ENCODE results near the gene SEMG1. TPM values are rescaled to one million over a fixed set of nuclear protein-coding genes. Genes with fewer than 3 reads are reported as not detected.

Gene SEMG1
- total and polyA plus RNA-seq, 9 of the 15 experiments (the other 6 are each of a cell fraction or from before 2014, with no cell fraction given) = not detected

DNA sequence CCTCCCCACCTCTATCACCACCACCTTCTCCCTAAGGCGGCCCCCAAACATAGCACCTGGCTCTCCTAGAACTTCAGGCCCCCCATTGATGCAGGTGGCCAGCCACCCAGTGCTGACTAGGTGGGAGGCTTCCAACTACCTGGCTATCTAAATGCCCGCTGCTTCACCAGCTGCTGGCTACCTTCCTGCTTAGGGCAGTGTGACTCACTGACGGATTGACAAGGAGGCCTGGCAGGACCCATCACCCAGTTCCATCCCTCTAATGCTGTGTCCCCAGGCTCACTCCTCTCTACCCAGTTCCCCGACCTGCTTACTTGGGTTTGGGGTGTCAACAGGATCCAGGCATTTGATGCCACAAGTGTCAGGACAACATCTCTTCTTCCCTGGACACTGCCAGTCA is 46.4 kb downstream of the SEMG1 start:
- ATAC-seq = no peak
- no peaks in the 10 kb centered on the region for H3K79me2 ChIP-seq (ENCODE audit: control insufficient read depth, insufficient read depth, low read length)
- intact Hi-C loops (cut with micrococcal nuclease) = no loop called here
- no peaks in the 10 kb centered on the region for H3K9me3 ChIP-seq (replicated peaks; ENCODE audit: control insufficient read depth, insufficient read depth, low read depth, low read length)
- no peak overlapping the region for H3K9ac ChIP-seq (ENCODE audit: insufficient read depth in 1 of 2, low read depth in 2 of 2, low read length in 2 of 2)
- H4K20me1 ChIP-seq (replicated peaks; ENCODE audit: control insufficient read depth, insufficient read depth, low read length) = no peaks in the 10 kb centered on the region; the same call in 1 of the 2 replicates
- H3K4me2 ChIP-seq (ENCODE audit: insufficient read depth, low read length) = no peak overlapping the region
- 12% methylated on average over 4 of the region's 4 CpGs for WGBS (ENCODE audit: insufficient coverage, low coverage, missing lambda C conversion rate)
- no peak for FAIRE-seq
- no peak for DNase-seq (ENCODE audit: extremely low read depth in 1 of 4, low spot score in 3 of 4)
- H3K36me3 ChIP-seq (ENCODE audit: control insufficient read depth, insufficient read depth, low read length) = no peaks in the 10 kb centered on the region
- H3K4me1 ChIP-seq (replicated peaks in 1 of 2; ENCODE audit: control insufficient read depth in 2 of 2, insufficient read depth in 2 of 2, low read length in 2 of 2) = no peaks in the 10 kb centered on the region
- TF ChIP-seq ETV5 (CRISPR knock-in tag; IDR thresholded peaks at IDR 0.05; ENCODE audit: low read depth) (no peak), CHD1 (IDR thresholded peaks at IDR 0.05; ENCODE audit: low read length) (no peak), PBX2 (CRISPR knock-in tag; IDR thresholded peaks at IDR 0.05; ENCODE audit: low read depth) (no peak), PBX2 (tag; conservative IDR thresholded peaks at IDR 0.05; ENCODE audit: low read depth) (no peak)
- in situ Hi-C loops (cut with MboI) = no loop called here
- BruUV-seq (replicated peaks) = no TSS peak
- no peaks in the 10 kb centered on the region; a peak in 2 of 5 replicates for H3K27me3 ChIP-seq (ENCODE audit: control insufficient read depth in 2 of 2, insufficient read depth in 2 of 2, low read length in 2 of 2)
- CTCF ChIA-PET (ENCODE audit: low intra/inter-chr PET ratio) = interaction anchor here (0.6 kb wide), 1 partner anchor 316 kb away, joined by 3 read pairs; no protein-coding TSS in a partner anchor
- no peak overlapping the region for H3K4me3 ChIP-seq
- no peak overlapping the region for H2AFZ ChIP-seq (ENCODE audit: low read depth, low read length)
- POLR2A ChIA-PET = interaction anchor here (0.6 to 1.6 kb wide), 2 partner anchors 16 to 495 kb away, joined by 3 to 4 read pairs; no protein-coding TSS in a partner anchor
- H3K9me1 ChIP-seq (ENCODE audit: control insufficient read depth, insufficient read depth, low read length) = no peaks in the 10 kb centered on the region
- no peak overlapping the region for H3K27ac ChIP-seq (ENCODE audit: extremely low read depth, low read depth, low read length)

Measured in K562 (cell line).